ENCODE measurements around the gene ZNF708. TPM values are rescaled to one million over a fixed set of nuclear protein-coding genes. Genes with fewer than 3 reads are reported as not detected.

Gene ZNF708
- polyA plus RNA-seq, 1 donor from 2014 or later, result 30.9 TPM

DNA sequence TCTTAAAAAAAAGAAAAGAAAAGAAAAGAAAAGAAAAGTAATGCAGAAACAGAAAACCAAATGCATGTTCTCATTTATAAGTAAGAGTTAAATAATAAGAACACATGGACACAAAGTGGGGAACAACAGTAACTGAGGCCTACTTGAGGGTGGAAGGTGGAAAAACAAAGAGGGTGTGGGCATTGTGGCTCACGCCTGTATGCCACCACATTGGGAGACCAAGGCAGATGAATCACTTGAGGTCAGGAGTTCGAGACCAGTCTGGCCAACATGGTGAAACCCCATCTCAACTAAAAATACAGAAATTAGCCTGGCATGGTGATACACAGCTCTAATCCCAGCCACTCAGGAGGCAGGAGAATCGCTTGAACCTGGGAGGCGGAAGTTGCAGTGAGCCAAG lies 8.1 kb downstream of the ZNF708 start:
- H3K27ac ChIP-seq (ENCODE audit: low read length), result no peak overlapping the region

DNA sequence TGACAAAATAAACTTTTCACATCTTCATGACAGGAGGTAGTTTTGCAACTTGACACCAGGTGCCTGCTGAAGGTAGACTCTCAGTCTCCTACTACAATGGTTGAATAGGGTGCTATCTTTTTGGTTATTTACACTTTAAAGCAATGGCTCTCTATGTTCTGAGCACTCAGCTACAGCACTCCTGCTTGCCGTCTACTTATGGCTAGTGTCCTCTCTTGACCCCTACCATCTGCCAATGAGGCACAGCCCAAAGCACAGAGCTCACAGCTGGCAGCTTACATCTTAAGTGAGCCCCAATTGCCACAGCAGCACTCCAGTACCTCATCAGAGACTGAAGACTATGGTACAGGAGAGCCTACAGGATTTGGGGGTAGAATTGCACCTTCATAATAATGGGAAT lies 11.4 kb downstream of the ZNF708 start:
- Histone ChIP-seq H3K4me2 (ENCODE audit: low read length) (no peak overlapping the region), H2AFZ (ENCODE audit: low read depth, low read length) (no peak overlapping the region), H3K79me2 (replicated peaks; ENCODE audit: insufficient read depth, low read length) (peaks cover 84% of the 10 kb centered on the region), H3K9me3 (ENCODE audit: low read length) (no peaks in the 10 kb centered on the region), H3K9ac (ENCODE audit: low read length) (no peak overlapping the region), H3K27me3 (ENCODE audit: insufficient read depth, low read depth, low read length) (no peaks in the 10 kb centered on the region), H4K20me1 (ENCODE audit: insufficient read depth) (no peaks in the 10 kb centered on the region), H3K27ac (ENCODE audit: low read length) (no peak overlapping the region), H3K36me3 (ENCODE audit: insufficient read depth, low read length) (peaks cover 5% of the 10 kb centered on the region), H3K4me3 (ENCODE audit: low read length) (no peak overlapping the region), H3K9me2 (ENCODE audit: insufficient read depth, low read length) (no peaks in the 10 kb centered on the region), H3F3A (ENCODE audit: insufficient read depth, low read length, poor library complexity, severe bottlenecking) (no peaks in the 10 kb centered on the region)
- TF ChIP-seq RAD21 (conservative IDR thresholded peaks at IDR 0.05) (no peak), CTCF (IDR thresholded peaks at IDR 0.05; ENCODE audit: poor library complexity, severe bottlenecking) (no peak), MXI1 (conservative IDR thresholded peaks at IDR 0.05; ENCODE audit: poor library complexity, severe bottlenecking) (no peak), EP300 (conservative IDR thresholded peaks at IDR 0.05; ENCODE audit: poor library complexity, severe bottlenecking) (no peak), REST (IDR thresholded peaks at IDR 0.05; ENCODE audit: borderline replicate concordance) (no peak), POLR2AphosphoS5 (IDR thresholded peaks at IDR 0.05) (no peak)

More for the DNA sequence above, 8.1 kb downstream of the ZNF708 start:
- Histone ChIP-seq H3K9ac (ENCODE audit: low read length) (no peak overlapping the region), H2AFZ (ENCODE audit: low read depth, low read length) (no peak overlapping the region), H3K9me2 (ENCODE audit: insufficient read depth, low read length) (no peaks in the 10 kb centered on the region), H3K4me2 (ENCODE audit: low read length) (no peak overlapping the region), H3K27me3 (ENCODE audit: insufficient read depth, low read depth, low read length) (no peaks in the 10 kb centered on the region), H4K20me1 (ENCODE audit: insufficient read depth) (no peaks in the 10 kb centered on the region), H3K9me3 (ENCODE audit: low read length) (peaks cover 5% of the 10 kb centered on the region), H3F3A (ENCODE audit: insufficient read depth, low read length, poor library complexity, severe bottlenecking) (no peaks in the 10 kb centered on the region), H3K4me3 (ENCODE audit: low read length) (no peak overlapping the region), H3K79me2 (replicated peaks; ENCODE audit: insufficient read depth, low read length) (peaks cover 88% of the 10 kb centered on the region), H3K36me3 (ENCODE audit: insufficient read depth, low read length) (peaks cover 5% of the 10 kb centered on the region)
- TF ChIP-seq REST (IDR thresholded peaks at IDR 0.05; ENCODE audit: borderline replicate concordance), result no peak
- no peak for TF ChIP-seq EP300 (conservative IDR thresholded peaks at IDR 0.05; ENCODE audit: poor library complexity, severe bottlenecking)
- no peak for TF ChIP-seq RAD21 (conservative IDR thresholded peaks at IDR 0.05)
- TF ChIP-seq POLR2AphosphoS5 (IDR thresholded peaks at IDR 0.05), result no peak
- no peak for TF ChIP-seq SMC3 (conservative IDR thresholded peaks at IDR 0.05; ENCODE audit: poor library complexity)
- no peak for TF ChIP-seq CTCF (IDR thresholded peaks at IDR 0.05; ENCODE audit: poor library complexity, severe bottlenecking)
- no peak for TF ChIP-seq MXI1 (conservative IDR thresholded peaks at IDR 0.05; ENCODE audit: poor library complexity, severe bottlenecking)
- no peak for TF ChIP-seq TAF1 (IDR thresholded peaks at IDR 0.05; ENCODE audit: low read depth)
- TF ChIP-seq EZH2 (IDR thresholded peaks at IDR 0.05; ENCODE audit: borderline replicate concordance, insufficient read depth, low read length, poor library complexity, severe bottlenecking), result no peak
